Stimulated activated CD8-positive, alpha-beta memory T cell treated with anti-CD3 and anti-CD28 coated beads, Interleukin-12 subunit alpha, Interleukin-12 subunit beta, amount 100 ng/mL, for 24 hours (primary cell): ENCODE results near the gene SRPK2.

Experiments
- DNase-seq: peaks from one replicate; pipeline ENCODE4 v3.0.0-alpha.2; 2020; ENCODE audit errors: extremely low read depth

The SRPK2 gene

DNA sequence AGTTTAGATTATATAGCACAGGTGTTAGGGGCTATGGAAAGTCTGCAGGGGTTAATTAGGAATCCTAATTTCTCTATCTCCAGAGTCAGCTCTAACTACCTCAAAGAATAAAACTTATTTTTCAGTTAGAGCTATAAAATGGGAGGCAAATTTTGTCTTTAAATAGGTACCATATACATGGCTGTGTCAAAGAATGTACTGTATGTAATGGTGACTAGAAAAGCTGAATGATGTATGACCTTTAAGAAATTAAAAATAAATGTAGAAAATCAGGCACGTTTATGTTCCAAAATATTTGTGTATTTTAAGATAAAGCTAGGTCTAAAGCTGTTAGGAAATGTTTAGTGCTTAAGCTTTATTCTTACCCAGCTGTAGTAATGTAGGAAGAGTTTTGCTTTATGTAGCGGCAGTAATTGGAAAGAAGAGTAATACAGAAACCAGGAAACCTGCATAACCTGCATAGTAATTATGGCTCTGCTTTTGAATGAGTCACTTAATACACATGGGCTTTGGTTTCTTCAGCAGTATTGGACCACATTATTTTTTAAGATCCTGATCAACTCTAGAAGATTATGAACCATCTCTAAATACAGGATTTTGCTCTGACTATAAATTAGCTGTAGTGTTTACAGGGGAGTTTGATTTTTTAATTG lies 289.7 kb downstream of the SRPK2 start:
- DNase-seq, result no peak

DNA sequence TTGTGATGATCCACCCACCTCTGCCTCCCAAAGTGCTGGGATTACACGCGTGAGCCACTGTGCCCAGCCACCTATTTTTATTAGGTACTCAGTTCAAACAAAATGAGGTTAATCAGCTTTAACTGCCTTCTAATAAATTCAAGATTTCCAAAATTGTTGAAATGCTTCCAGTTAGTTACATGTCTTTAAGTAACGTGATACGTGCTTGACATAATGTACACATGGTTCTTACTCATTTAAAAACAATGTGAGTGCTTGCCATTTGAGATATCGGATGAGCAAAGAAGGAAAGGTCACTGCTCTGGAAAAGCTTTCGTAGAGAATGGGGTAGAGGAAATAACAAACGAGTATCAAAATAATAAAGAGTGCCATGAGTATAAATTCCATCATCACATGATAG lies 291.1 kb downstream of the SRPK2 start:
- DNase-seq, result no peak

DNA sequence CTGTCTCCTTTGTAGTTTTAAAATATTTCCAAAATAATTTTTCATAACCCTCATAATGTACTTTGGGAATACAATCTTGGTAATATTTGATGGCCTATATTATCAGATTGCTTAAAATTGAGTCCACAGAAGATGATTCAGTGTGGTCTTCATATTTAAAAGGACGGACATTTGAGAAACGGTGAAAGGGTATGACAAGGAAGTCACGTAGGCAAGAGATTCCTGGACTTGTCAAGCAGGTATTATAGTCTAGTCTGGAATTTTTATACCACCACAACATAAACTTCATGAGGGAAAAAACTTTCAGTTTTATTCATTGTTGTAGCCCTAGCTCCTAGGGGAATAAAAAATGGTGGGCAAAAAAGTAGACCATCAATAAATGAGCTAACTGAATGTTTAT lies 292.4 kb downstream of the SRPK2 start:
- no peak for DNase-seq

DNA sequence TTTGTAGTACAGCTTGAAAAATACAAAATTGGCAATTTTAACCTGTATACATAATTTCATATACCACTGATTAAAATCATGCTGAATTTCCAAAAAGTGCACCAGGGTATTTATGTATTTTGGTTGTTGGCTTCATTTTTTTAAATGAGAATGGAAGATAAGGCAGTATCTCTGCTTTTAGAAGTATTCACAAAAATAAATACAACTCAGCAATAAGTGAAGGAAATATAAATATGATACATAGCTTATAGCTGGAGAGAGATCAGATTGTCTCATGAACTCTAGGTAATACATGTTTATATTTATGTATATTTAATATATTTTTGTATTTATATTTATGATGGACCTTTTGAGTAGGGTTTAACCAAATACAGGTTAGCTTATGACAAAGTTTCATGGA lies 293.8 kb downstream of the SRPK2 start:
- no peak for DNase-seq

DNA sequence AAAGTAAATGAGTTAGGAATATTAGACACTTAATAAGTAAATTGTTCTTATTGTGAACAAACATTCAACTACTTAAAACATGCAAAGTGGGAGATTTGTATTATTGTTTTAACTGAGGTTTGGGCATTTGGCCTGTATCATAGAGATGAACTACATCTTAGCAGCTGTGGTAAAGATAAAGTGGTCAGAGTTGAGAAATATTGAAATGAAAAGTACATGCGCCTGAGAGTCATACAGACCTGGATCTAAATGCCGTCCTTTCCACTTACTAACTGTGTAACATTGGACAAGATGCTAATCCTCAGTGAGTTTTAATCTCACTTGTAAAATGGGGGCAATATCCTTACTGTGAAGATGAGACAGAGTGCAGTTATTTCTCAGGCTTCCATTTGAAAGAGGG lies 300.3 kb downstream of the SRPK2 start:
- DNase-seq, result no peak

DNA sequence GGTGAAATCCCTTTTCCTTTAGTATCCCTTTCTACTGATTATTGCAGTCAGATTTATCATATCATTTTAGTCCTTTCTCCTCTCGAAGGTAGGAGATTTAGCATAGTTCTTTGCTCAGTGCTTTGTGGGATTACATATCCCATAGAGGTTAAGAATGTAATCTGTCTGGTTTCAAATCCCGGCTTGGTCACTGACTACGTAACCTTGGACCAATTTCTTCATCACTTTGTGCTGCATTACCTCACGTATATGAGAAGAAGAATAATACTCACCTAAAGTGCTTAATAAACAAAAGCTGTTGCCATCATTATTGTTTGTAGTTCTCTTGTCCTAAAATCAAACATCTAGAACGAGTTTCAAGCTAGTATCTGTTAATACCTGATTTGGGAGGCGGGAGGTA lies 300.7 kb downstream of the SRPK2 start:
- no peak for DNase-seq

DNA sequence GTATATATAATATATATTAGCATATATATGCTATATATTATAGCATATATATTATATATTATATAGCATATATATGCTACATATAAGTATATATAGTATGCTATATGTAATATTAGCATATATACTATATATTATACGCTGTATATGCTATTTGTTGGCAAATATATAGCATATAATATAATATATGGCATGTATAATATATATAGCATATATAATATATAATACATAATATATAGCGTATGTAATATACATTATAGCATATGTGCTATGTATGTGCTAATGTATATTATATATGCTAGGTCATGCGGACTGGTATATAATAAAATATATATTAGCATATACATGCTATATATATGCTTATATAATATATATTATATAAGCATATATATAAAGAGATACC lies 301.9 kb downstream of the SRPK2 start:
- DNase-seq, result no peak

DNA sequence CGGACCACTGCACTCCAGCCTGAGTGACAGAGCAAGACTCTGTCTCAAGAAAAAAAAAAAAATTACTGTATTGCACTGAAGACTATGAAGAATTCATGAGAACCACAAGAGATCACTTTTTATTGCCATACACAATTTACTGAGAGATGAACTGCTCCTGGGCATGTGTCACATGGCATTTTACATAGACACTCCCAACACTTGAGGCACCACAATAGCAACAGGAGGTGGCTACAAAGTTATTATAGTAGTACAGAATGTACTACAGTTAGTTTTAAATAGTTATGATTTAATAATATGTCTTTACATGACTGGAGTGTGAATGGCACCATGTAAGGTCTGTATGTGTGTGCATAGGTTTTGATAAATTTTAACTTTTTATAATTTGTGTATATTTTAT lies 304.1 kb downstream of the SRPK2 start:
- no peak for DNase-seq

DNA sequence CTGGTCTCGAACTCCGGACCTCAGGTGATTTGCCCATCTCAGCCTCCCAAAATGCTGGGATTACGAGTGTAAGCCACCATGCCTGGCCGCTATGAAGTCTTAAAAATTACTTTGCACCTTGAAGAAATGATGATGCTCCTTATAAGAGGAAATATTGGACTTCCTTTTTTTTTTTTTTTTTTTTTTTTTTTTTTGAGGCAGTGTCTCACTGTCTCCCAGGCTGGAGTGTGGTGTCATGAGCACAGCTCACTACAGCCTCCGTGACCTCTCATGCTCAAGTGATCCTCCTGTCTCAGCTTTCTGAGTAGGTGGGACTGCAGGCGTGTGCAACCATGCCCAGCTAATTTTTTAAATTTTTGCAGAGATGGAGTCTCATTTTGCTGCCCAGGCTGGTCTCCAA lies 309.4 kb downstream of the SRPK2 start:
- DNase-seq, result no peak

DNA sequence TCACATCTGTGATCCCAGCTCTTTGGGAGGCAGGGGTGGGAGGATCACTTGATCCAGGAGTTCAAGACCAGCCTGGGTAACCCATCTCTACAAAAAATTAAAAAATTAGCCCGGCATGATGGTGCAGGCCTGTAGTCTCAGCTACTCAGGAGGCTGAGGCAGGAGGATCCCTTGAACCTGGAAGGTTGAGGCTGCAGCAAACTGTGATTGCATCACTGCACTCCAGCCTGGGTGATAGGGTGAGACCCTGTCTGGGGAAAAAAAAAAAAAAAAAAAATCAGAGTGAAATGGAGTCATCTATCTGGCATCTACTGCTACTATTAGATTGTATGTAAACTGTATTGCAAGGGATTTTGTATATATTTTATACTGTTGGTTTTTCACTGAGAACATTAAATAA lies 315.6 kb downstream of the SRPK2 start:
- no peak for DNase-seq

DNA sequence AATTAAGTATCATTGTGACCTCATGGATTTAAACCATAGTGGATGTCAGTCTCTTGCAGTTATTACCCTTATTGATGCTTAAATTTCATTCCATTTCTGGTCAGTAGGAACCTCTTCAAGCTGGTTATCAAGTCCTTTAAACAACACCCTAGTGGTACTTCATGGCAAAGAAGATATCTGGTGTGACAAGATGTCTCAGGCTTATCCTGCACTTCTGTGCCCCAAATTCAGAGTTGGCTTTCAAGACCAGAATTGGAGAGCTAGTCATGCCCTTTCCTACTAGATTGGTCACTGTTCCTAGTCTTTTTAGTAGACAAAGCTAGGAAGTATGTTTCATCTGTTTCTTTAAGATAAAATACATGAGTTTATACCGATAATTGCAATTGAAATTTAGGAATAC lies 319.8 kb downstream of the SRPK2 start:
- no peak for DNase-seq

DNA sequence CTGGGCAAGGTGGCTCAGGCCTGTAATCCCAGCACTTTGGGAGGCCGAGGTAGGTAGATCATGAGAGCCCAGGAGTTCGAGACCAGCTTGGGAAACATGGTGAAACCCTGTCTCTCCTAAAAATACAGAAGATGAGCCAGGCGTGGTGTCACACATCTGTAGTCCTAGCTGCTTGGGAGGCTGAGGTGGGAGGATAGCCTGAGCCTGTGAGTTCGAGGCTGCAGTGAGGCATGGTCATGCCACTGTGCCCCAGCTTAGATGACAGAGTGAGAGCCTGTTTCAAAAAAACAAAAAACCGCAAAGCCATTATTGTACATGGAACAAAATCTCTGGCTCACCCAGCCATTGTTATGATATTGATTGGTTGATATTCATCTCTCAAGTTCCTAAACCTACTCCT lies 321.0 kb downstream of the SRPK2 start:
- DNase-seq, result no peak
